HG03565 (cell line): ENCODE data around the gene INSC.
"Not testable (repeated sequence)": the region's sequence is repeated elsewhere in the genome, so short reads cannot be mapped to it uniquely, and the experiment has no call there.

Source experiments
- ATAC-seq: cut with Tn5 transposase; IDR thresholded peaks from one replicate; pipeline ENCODE4 v1.9.1; 2021; ENCODE audit warnings: mild to moderate bottlenecking, moderate library complexity; ENCODE audit not compliant: unreplicated experiment

Gene INSC, protein sequence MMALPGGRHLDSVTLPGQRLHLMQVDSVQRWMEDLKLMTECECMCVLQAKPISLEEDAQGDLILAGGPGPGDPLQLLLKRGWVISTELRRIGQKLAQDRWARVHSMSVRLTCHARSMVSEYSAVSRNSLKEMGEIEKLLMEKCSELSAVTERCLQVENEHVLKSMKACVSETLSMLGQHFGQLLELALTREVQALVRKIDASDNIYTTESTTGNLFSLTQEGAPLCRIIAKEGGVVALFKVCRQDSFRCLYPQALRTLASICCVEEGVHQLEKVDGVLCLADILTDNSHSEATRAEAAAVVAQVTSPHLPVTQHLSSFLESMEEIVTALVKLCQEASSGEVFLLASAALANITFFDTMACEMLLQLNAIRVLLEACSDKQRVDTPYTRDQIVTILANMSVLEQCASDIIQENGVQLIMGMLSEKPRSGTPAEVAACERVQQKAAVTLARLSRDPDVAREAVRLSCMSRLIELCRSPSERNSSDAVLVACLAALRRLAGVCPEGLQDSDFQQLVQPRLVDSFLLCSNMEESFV

GRCh38 chr11:15114501-15115475, at the start of gene INSC:
TSS of gene INSC (plus strand) at chr11:15114923. CDS start at chr11:15149175, 34,252 bp downstream.
- ATAC-seq: no peak

DNA sequence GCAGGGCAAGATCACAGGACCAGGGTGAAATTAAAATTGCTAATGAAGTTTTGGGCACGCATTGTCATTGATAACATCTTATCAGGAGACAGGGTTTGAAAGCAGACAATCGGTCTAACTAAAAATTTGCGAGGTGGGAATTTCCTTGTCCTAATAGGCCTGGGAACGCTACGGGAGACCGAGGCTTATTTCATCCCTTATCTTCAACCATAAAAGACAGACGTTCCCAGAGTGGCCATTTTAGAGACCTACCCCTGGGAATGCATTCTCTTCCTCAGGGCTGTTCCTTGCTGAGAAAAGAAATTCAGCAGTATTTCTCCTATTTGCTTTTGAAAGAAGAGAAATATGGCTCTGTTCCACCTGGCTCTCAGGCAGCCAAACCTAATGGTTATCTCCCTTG, 45.0 kb upstream of the INSC start:
- not testable (repeated sequence) for ATAC-seq

- ATAC-seq: no peak
Observed at GRCh38 chr11:15071556-15072255, 43.0 kb upstream of the INSC start.

GRCh38 chr11:15072551-15073143, 42.1 kb upstream of the INSC start:
- ATAC-seq: no peak

GRCh38 chr11:15073361-15074205, 41.1 kb upstream of the INSC start, which contains the start of gene CALCB:
TSS of gene CALCB (plus strand) at chr11:15073593. CDS start at chr11:15074719, 1,126 bp downstream.
- ATAC-seq: no peak

- peak; percentile 87 for ATAC-seq
Observed at GRCh38 chr11:15074206-15075161, 40.2 kb upstream of the INSC start.

DNA sequence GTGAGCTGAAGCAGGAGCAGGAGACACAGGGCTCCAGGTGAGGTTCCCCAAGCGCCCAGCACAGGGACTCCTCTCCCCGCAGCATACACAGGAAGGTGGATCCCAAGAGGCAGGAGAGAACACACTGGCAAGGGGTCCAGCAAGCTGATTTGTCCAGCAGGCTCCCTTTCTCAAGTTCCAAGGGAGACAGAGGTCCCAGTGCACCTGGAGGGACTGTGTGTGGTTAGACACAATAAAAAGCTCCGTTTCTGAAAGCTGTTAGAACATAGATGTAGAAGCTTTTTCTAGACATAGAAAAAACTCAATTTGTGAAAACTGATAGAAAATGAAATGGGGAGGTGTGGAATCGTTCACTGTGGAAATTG, 39.6 kb upstream of the INSC start:
- no peak for ATAC-seq

DNA sequence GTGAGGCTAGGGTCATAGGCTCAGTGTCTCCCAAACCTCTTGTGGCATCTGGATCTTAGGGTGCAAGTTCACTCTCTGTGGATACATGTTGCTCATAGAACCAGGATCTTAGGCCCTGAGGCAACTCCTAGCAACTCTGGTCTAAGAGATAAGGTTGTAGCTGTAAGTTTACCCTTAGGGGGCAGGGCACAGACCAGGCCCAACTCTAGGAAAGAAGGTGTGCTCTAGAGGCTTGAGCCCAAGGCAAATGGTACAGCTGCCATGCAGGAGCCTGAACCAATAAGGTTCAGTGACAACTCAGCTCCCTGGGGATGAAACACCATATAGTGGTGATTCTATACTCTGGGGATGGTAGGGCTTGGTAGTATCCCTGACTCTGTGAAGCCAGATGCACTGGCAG, 23.5 kb upstream of the INSC start:
- ATAC-seq: no peak

DNA sequence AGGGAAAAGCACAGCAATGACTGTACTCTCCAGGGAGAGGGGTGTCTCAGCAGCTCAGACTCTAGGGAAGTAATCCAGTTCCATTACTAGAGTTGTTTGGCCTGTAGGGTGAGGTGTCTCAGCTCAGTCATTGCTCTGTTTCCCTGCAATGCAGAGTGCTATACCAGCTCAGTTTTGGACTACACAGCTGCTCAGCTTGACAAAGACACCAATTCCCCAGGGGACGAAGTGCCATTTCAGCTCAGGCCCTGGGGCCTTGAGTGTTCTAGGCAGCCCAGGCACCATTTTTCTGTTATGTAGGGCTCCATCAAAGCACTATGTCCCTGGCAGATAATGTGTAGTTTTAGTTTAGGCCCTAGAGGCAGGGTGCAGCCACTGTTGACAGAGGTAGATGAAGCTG, 23.1 kb upstream of the INSC start:
- ATAC-seq: no peak

DNA sequence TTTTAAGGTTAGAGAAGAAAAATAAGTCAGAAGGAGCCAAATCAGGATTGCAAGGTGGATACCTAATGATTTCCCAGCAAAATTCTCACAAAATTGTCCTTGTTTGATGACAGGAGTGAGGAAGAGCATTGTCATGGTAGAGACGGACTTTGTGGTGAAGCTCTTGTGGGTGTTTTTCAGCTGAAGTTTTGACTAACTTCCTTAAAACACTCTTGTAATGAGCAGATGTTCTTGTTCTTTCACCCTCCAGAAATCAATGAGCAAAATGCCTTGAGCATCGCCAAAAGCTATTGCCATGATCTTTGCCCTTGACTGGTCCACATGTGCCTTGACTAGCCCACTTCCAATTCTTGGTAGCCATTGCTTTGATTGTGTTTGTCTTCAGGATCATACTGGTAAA, 21.3 kb upstream of the INSC start:
- peak; percentile 79 for ATAC-seq

- ATAC-seq: no peak
Observed at GRCh38 chr11:15095736-15096228, 18.9 kb upstream of the INSC start.

GRCh38 chr11:15097411-15097810, 17.3 kb upstream of the INSC start:
- ATAC-seq: no peak

GRCh38 chr11:15099267-15099666, 15.5 kb upstream of the INSC start:
- no peak for ATAC-seq

DNA sequence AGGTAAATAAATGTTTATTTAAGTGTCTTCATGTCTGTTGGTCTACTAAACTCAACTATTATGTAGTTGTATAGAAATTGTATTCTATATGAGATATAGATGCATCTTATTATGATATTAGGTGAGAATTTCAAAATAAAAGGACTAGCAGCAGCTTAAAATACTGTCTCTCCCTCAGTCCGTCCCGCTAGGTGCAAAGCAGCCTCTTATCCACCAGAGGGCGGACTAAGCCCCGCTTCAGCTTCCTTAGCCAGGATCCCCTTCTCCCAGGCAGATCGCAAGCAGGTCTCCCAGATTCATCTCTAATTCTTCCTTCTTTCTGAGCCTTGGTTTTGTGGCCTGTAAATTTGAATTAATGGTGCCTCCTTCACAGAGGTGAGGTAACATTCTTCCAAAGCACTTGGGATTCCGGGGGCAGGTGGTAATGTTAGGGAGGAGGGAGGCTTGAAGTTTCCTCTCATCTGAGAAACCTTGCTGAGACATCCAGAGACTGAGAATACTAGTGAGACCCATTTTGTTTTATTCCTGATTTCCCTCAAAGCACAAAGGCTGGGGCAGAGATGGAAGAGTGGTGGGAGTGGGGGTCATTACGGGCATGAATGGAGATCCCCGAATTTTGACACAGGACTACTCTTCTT, 13.5 kb upstream of the INSC start:
- ATAC-seq: peak; percentile 72

DNA sequence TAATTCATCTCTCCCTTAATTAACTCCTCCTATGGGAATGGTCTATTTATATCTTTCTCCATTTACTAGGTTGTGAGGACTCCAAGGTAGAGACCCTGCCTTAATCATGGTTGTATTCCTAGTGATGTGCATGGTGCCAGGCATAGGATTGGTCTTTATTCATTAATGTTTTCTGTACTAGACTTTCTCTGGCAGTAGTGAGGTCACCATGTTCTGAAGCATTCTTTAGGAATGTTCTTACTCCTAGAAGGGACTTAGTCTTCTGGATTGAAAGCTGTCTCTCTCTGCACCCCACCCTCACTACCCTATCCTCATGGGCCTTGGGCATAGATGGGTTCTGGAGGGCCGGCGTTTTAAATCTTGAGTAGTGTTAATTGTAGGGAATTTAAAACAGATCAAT, 10.6 kb upstream of the INSC start:
- ATAC-seq: no peak

- ATAC-seq: no peak
Observed at GRCh38 chr11:15106201-15106965, 8.3 kb upstream of the INSC start.
